ENCODE results near the gene AKNA. TPM values are rescaled to one million over a fixed set of nuclear protein-coding genes. Genes with fewer than 3 reads are reported as not detected.
"Not testable (repeated sequence)": the region's sequence is repeated elsewhere in the genome, so short reads cannot be mapped to it uniquely, and the experiment has no call there.

AKNA gene
- total RNA-seq, 1 donor, result 11.2 TPM

DNA sequence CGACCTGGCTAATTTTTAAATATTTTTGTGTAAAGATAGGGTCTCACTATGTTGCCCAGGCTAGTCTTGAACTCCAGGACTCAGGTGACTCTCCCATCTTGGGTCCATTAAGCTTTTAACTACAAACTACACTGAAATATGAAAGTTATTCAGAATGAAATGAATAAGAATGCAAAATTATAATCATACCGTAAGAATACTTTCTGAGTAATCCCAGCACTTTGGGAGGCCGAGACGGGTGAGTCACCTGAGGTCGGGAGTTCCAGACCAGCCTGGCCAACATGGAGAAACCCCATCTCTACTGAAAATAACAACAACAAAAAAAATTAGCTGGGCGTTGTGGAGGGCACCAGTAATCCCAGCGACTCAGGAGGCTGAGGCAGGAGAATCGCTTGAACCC is 66.0 kb downstream of the AKNA start:
- H3K4me3 ChIP-seq (ENCODE audit: low read depth, low read length), result no peak overlapping the region
- DNase-seq (ENCODE audit: low read depth), result no peak
- TF ChIP-seq, protein P1, sequence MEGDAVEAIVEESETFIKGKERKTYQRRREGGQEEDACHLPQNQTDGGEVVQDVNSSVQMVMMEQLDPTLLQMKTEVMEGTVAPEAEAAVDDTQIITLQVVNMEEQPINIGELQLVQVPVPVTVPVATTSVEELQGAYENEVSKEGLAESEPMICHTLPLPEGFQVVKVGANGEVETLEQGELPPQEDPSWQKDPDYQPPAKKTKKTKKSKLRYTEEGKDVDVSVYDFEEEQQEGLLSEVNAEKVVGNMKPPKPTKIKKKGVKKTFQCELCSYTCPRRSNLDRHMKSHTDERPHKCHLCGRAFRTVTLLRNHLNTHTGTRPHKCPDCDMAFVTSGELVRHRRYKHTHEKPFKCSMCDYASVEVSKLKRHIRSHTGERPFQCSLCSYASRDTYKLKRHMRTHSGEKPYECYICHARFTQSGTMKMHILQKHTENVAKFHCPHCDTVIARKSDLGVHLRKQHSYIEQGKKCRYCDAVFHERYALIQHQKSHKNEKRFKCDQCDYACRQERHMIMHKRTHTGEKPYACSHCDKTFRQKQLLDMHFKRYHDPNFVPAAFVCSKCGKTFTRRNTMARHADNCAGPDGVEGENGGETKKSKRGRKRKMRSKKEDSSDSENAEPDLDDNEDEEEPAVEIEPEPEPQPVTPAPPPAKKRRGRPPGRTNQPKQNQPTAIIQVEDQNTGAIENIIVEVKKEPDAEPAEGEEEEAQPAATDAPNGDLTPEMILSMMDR (IDR thresholded peaks at IDR 0.05; ENCODE audit: insufficient read depth, low read depth, low read length), result no peak

DNA sequence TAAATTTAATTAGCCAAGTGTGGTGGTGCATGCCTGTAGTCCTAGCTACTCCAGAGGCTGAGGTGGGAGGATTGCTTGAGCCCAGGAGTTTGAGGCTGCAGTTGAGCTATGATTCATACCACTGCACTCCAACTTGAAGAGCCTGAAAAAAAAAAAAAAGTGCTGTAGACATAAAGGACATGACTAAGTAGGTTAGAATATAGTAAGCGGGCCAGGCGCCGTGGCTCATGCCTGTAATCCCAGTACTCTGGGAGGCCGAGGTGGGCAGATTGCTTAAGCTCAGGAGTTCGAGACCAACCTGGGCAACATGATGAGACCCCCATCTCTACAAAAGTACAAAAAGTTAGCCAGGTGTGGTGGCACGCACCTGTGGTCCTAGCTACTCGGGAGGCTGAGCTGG is 67.1 kb downstream of the AKNA start:
- DNase-seq (ENCODE audit: low read depth); H3K4me3 ChIP-seq (ENCODE audit: low read depth, low read length): not testable (repeated sequence)

DNA sequence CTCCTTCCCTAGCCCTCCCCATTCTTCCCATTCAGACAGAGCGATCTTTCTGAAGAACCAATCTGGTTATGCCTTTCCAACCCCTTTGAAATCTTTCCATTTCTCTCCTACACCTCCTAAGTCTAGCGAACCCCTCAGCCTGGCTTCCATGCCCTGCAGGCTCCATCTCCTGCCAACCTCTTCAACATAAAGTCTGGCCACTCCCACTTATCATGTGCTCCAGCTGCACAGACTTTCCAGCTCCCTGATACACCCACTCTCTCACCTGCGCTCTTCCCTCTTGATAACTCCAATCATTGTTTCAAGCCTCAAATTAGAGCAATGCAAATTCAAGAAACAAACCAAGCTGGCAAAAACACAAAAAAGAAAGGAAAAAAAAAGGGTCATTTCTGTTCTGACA is 68.6 kb downstream of the AKNA start:
- TF ChIP-seq, protein P1 (IDR thresholded peaks at IDR 0.05; ENCODE audit: insufficient read depth, low read depth, low read length), result no peak
- H3K4me3 ChIP-seq (ENCODE audit: low read depth, low read length), result no peak overlapping the region
- DNase-seq (ENCODE audit: low read depth), result no peak

DNA sequence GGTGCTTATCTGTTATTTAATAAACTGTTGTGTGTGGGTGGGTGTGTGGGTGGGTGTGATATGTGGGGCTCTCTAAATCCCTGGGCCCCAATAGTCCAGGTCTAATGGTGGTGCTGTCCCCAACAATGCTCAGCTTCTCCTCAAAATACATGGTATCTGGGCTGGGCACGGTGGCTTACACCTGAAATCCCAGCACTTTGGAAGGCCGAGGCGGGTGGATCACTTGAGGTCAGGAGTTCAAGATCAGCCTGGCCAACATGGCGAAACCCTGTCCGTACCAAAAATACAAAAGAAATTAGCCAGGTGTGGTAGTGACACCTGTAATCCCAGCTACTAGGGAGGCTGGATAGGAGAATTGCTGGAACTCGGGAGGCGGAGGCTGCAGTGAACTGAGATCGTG is 69.4 kb downstream of the AKNA start:
- no peak overlapping the region for H3K4me3 ChIP-seq (ENCODE audit: low read depth, low read length)
- DNase-seq (ENCODE audit: low read depth), result no peak

DNA sequence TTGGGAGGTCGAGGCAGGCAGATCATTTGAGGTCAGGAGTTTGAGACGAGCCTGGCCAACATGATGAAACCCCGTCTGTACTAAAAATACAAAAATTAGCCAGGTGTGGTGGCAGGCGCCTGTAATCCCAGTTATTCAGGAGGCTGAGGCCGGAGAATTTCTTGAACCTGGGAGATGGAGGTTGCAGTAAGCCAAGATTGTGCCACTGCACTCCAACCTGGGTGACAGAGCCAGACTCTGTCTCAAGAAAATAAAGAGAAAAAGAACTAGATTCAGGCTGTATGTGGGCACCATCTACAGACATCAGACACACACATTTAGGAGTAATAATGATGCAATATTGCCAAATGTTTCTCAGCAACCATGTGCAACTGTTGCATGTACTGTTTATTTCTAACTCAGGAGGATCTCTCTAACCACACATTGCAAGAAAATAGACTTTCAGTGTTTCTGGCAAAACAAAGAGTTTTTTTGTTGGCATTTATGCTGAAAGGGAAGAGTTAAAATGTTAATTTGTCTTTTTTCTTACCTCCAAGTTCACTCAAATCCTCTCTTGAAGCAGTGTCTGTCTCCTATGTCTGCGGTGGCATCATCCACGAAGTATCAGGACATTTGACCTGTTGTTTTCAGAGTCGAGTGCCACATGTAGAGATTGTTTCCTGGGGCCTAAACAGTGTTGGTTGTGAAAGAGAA is 70.0 kb downstream of the AKNA start:
- peak; percentile 88 for DNase-seq (ENCODE audit: low read depth)
- TF ChIP-seq, protein P1 (IDR thresholded peaks at IDR 0.05; ENCODE audit: insufficient read depth, low read depth, low read length), result no peak

More for the DNA sequence above, 69.4 kb downstream of the AKNA start:
- TF ChIP-seq, protein P1 (IDR thresholded peaks at IDR 0.05; ENCODE audit: insufficient read depth, low read depth, low read length), result no peak

DNA sequence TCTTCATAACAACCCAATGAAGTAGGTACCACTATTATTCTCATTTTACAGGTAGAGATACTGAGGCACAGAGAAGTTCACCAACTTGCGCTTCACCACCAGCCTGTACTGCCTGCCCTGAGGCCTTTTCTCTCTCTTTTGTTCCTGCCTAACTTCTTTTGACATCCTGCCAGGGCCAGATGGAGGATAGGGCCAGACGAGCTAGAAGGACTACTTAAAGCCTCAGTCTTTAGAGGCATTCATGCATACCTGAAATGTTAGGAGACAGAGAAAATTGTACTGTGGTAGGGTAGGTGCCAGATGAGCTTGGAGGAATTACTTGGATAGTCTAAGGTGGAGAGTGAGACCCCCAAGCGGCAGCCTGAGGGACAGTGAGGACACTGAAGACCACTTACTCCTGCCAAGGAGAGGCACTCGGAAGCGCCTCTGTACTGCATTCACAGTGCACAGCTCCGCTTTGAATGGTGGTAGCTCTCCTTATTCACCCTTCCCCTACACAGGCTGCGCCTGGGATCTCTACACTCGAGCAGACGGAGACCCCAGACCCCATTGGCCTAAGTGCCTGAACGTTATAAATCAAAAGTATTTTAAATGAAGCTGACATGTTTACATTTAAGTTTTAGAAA is 71.1 kb downstream of the AKNA start:
- TF ChIP-seq, protein P1 (IDR thresholded peaks at IDR 0.05; ENCODE audit: insufficient read depth, low read depth, low read length), result no peak
- H3K4me3 ChIP-seq (ENCODE audit: low read depth, low read length), result no peak overlapping the region
- no peak for DNase-seq (ENCODE audit: low read depth)

More for the DNA sequence above, 70.0 kb downstream of the AKNA start:
- no peak overlapping the region for H3K4me3 ChIP-seq (ENCODE audit: low read depth, low read length)

DNA sequence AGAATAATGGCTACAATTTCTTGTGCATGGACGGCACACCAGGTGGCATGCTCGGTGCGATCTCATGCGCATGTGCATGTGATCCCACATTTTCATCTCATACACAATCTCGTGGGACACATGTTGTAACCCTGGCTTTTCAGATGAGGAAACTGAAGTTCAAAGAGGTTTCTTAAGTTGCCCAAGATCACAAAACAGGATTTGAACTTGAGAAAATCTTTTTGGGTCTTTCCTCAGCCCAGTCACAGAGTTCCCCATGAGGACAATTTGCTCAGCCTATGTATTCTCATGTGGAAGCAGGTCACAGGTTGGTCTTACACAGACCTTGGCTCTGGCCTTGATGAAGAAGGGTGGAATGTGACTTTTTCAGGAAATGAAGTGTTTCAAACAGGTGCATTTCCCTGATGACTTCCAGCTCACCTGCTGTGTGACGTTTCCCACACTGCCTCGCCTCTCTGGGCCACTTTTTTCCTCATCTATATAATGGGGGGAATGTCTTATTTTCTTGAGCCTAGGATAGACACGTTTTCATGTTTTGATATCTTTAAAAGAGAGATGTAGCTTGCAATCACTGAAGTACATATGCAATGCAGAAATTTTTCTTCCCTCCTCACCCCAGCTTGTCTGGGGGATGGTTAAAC is 71.9 kb downstream of the AKNA start:
- DNase-seq (ENCODE audit: low read depth), result no peak
- H3K4me3 ChIP-seq (ENCODE audit: low read depth, low read length), result no peak overlapping the region
- TF ChIP-seq, protein P1 (IDR thresholded peaks at IDR 0.05; ENCODE audit: insufficient read depth, low read depth, low read length), result no peak

All from fibroblast of villous mesenchyme (primary cell).